NCI-H1930 (cell line): Measurements from ENCODE around the gene PTPRD.

Experiments used
- DNase-seq, 2 experiments: peaks; one replicate each; lab custom pipeline; 2025; lab: John Stamatoyannopoulos, UW

The PTPRD gene

GRCh38 chr9:9753266-9753665, 859.5 kb downstream of the PTPRD start:
- no peak for DNase-seq

- no peak for DNase-seq
Observed at GRCh38 chr9:9752722-9753121, 860.1 kb downstream of the PTPRD start.

DNA sequence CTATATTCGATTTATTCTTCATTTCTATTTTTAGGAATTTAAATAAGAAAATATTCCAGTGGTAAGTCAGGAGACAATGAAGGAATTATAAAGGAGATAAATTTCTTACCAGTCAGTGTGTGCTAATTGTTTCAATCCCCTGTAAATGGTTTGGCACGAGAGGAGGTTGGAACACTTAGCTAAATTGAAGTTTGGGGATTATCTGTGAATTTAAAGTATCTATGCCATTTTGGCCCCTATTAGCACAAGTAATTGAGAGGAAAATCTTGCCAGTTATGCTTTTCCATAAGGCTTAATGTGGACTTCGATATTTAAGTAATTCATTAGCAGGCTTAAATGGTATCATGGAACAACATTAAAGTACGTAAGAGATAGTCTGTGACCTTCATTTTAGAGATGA, 860.8 kb downstream of the PTPRD start:
- DNase-seq: no peak

DNA sequence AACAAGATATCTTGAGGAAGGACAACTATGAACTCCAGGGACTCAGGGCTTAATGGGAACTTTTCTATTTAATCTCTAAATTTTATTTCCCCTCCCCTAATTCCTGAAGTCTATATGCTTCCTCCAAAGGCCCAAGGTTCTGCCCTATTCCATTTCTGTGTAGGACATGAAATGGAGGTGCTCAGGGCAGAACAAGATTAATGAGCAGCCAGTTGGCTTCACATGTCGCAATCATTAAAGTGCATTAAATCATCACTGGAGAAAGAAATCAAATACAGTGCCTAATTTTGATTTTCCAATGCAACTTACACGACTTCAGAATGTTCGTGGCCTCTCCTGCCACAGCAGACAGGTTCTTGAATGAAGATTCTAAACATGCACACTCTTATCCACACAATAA, 862.1 kb downstream of the PTPRD start:
- no peak for DNase-seq

- DNase-seq: no peak
Observed at GRCh38 chr9:9749591-9749990, 863.2 kb downstream of the PTPRD start.

DNA sequence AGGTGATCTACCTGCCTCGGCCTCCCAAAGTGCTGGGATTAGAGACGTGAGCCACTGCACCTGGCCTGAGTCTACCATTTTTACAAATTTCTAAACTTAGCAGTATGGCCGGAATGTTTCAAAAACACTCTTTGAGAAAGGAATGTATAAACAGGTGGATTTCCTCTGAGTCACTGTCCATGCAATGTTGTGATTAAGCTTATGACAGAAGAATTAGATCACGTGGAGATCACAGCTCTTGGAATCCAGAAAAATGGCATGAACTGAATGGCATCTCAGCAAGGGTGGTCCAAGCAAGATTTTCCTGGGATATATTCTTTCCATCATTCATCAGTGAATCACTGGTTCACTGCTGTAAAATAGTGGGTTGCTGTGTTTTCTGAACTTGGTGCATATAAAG, 865.0 kb downstream of the PTPRD start:
- no peak for DNase-seq

- no peak for DNase-seq
Observed at GRCh38 chr9:9746826-9747225, 866.0 kb downstream of the PTPRD start.

GRCh38 chr9:9743822-9744221, 869.0 kb downstream of the PTPRD start:
- no peak for DNase-seq

DNA sequence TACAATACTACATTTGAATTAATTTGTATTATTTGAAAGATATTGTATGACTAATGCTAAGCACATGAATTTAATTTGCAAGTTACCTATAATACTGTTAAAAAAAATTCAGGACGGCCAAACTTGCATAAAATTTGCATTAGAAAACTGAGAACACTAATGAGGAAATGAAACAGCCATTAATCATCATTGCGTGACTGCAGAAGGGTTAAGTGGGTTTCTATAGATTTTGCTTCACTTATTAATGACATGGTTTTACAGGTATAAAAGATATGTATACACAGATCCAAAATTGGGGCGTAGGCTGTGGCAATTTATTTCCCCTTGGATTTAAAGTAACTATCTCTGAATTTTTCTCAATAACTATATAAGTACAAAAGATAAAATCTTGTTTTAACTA, 882.6 kb downstream of the PTPRD start:
- no peak for DNase-seq

DNA sequence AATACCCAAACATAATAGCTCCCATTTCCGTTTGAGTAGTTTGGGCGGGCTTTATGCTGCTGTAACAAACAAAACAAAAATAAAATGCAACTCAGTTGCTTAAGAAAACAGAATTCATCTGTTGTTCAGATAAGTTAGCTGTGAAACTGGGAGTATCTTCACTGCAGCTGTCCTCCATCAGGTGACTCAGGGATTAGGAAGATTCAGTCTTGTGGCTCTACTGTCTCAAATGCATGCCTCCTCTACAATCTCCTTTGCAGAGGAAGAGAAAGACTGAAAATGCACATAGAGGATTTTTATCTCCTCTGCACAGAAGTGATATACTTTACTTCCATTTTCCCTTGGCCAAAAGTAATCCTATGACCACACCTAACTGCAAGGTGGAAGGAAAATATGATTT, 883.7 kb downstream of the PTPRD start:
- no peak for DNase-seq

- no peak for DNase-seq
Observed at GRCh38 chr9:9719373-9720112, 893.3 kb downstream of the PTPRD start.

DNA sequence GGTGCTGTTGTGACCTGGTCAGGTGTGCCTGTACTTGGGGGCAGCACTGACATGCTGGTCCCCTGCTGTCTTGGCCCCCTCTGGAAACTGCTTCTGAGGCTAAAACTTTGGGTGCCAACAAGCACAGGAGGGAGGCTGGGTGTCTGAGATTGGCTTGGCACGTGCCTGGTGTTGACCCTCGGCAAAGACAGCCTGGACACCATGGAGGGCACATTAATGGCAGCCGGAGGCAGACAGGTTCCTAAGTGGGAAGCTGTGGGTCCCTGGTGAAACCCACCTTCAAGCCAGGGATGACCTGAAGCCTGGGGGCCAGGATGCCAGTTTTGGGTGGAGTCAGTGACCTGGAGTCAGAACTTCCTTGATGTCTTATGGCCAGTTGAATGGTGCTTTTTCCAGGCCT, 894.1 kb downstream of the PTPRD start:
- no peak for DNase-seq

DNA sequence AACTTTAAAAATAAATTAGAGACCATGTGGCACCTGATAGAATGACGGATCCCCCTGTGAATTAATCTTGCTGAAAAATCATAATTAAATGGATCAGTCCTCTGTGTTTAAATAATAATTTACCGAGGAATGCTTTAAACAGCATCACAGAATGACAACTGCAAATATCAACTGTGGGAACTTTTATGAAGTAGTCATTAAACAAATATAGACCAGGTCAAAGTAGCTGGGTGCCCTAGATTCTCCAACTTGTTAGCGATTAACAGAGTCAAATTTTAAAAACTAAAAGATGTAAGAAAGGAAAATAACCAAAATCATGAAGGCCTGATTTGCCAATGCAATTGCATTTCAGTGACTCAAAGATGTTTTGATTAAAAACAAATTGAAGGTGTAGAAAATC, 933.4 kb downstream of the PTPRD start:
- no peak for DNase-seq

- DNase-seq: no peak
Observed at GRCh38 chr9:9674461-9674860, 938.3 kb downstream of the PTPRD start.

DNA sequence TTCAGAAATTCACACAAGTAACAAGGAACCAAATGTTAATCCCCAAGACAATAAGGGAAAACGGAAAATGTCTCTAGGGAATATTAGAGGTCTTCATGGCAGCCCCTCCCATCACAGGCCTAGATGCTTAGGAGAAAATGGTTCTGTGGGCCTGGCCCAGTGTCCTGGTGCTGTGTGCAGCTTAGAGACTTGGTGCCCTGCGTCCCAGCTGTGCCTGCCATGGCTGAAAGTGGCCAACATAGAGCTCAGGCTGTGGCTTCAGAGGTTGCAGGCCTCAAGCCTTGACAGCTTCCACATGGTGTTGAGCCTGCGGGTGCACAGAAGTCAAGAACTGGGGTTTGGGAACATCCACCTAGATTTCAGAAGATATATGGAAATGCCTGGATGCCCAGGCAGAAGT, 942.3 kb downstream of the PTPRD start:
- DNase-seq: no peak

GRCh38 chr9:9645006-9645405, 967.8 kb downstream of the PTPRD start:
- DNase-seq: no peak

DNA sequence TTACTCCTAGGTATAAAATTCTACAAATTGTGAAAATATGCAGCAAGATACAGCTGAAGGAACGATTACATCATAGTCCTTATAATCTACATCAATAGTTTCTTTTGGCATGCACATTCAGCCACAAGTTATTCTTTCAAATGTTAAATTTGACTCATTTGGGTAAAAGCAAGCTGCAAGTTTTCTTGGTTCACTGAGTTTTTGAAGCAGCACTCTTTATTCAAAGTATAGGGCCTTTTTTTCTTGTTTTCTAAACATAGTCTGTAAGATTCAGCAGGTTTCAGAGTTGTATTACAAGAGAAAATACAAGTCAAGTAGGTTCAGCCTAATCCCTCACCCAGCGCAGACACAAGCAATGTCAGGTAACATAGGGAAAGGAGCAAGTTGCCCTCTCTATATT, 981.5 kb downstream of the PTPRD start:
- DNase-seq: no peak

DNA sequence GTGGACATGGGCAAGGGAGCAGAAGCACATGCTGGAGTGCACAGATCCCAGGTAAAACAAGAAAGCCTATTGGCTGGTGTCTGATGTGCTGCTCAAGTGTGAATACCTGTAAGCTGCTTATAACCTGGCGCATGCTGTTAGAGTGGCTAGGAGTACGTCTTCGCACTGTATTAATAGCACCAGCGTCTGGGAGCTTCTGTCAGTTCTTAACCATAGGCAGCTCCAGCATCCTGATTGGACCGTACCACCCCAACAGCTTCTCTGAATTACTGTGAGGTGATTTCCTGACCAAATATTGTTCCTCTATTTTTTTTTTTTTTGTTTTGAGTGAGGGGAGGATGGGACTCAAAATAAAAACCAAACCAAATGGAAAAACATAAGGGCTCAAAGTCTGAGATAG, 987.6 kb downstream of the PTPRD start:
- no peak for DNase-seq

GRCh38 chr9:9623506-9623905, 989.3 kb downstream of the PTPRD start:
- DNase-seq: no peak

- no peak for DNase-seq
Observed at GRCh38 chr9:9621355-9621940, 991.4 kb downstream of the PTPRD start.

GRCh38 chr9:9620736-9621135, 992.1 kb downstream of the PTPRD start:
- DNase-seq: no peak

DNA sequence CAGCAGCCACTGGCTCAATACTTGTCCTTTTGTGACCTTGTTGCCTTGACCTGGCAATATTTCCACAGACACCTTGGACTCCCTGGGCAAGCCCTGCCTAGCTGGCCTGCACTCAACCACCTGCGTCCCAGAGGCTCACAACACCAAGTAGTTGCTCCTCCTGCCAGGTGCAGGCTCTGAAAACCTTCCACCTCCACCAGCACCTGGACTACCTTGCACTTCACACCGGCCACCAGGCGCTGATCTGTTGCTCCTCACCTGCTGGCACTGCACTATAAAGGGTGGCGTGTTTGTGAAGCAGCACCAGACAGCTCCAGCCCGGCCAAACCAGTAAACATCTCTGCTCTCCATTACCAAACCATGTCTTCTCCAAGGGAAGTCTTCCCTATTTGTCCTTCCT, 997.7 kb downstream of the PTPRD start:
- no peak for DNase-seq

DNA sequence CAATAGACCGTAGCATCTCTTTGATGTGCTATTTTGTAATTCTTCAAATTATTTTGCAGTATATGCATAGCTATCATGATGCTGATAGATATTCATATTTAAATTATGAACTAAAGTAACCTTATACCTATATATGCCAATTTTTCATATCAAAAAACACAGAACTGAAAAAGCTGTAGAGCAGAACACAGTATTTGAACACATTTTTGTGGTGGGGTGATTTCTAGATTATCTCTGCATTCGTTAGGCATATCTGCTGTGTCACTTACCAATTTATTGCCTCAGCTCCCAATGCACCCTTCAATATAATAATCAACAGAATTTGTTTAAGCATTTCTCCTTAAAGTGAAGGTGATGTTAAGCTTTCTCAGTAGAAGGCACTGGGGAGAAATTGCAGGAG, 998.2 kb downstream of the PTPRD start:
- no peak for DNase-seq

DNA sequence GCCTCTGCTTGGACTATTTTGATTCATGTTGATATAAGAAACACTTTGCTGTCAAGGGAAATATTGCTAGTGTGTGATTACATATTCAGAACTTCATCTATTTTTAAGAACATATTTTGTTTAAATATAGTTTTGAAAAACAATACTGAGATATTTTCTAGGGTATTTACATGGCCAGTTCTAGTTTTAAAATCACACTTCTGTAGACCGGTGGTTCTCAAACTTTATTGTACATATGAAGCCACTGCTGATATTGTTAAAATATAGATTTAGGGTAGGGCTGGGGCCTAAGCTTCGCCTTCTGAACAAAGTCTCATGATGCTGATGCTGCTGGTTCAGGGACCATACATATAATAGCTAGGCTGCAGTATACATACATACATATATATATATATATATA, 1000.0 kb downstream of the PTPRD start:
- no peak for DNase-seq
